Chondrocyte (in vitro differentiated cells): ENCODE results near the gene RRAS2. TPM values are rescaled to one million over a fixed set of nuclear protein-coding genes. Genes with fewer than 3 reads are reported as not detected.
"Not testable (repeated sequence)": the region's sequence is repeated elsewhere in the genome, so short reads cannot be mapped to it uniquely, and the experiment has no call there.

Source experiments
- DNase-seq: peaks from one replicate; pipeline ENCODE4 v3.0.0; 2021; ENCODE audit warnings: mixed read lengths, low spot score
- H3K27ac Mint-ChIP-seq: one replicate; pipeline ENCODE4 v1.8.0; 2021; ENCODE audit warnings: mild to moderate bottlenecking, moderate library complexity, mixed read lengths; ENCODE audit not compliant: unreplicated experiment
- H3K27me3 Mint-ChIP-seq: 2 replicates; pipeline ENCODE4 v1.8.0; 2021; ENCODE audit warnings: low read depth, mixed read lengths
- H3K36me3 Mint-ChIP-seq: 2 replicates; pipeline ENCODE4 v1.8.0; 2021; ENCODE audit warnings: low read depth, mixed read lengths
- H3K4me1 Mint-ChIP-seq: 2 replicates; pipeline ENCODE4 v1.8.0; 2021; ENCODE audit warnings: low read depth, mild to moderate bottlenecking, mixed read lengths
- H3K4me3 Mint-ChIP-seq: one replicate; pipeline ENCODE4 v1.8.0; 2021; ENCODE audit warnings: mild to moderate bottlenecking, moderate library complexity, mixed read lengths; ENCODE audit not compliant: unreplicated experiment
- H3K9me3 Mint-ChIP-seq: 2 replicates; pipeline ENCODE4 v1.8.0; 2021; ENCODE audit warnings: low read depth, mixed read lengths
- total RNA-seq: library from RNA; stranded (reverse); gene quantifications from 3 replicates; pipeline ENCODE4 v1.2.1, GENCODE V29; 2021
- TF ChIP-seq, protein P1 (sequence below): fragments of 200-600 bp; sonication (generic); IDR thresholded peaks from 2 replicates; pipeline ENCODE4 v1.5.0; 2021; ENCODE audit warnings: antibody characterized with exemption, mild to moderate bottlenecking, moderate library complexity

RRAS2 gene
- total RNA-seq, 1 donor from 2014 or later, result 74.1 TPM

DNA sequence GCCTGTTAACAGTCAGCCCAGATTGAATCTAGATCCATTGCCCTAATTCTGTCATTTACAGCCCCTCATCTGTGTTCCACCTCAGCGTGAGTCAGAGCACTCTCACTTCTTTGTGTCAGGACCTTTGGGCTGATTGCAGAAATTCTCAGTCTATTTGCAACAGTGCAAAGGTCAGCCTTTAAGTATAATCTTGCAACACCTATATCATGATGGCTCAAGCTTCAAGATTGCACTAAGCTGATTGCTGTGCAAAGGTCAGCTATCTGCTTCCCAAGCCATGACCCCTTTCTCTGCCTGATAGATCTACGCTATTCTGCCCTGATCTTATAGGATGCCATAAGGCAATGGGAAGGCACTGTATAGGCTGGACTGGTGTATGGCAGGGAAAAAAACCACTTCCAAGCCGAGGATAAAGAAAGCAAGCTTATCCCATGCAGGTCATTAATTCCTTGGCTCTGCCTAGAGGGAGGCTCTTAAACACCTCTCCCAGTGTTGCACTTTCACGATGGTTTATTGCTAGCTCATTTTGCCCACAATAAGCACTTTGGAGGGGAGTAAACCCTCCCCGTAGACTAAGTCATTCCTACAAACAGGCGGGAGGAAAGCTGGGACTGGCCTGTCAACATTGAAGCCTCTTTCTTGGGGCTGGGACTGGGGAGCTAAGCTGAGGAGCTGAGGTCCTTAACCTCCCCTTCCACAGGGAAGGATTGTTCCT lies 100.6 kb downstream of the RRAS2 start:
- H3K4me3 Mint-ChIP-seq, result no peak overlapping the region
- TF ChIP-seq, protein P1, sequence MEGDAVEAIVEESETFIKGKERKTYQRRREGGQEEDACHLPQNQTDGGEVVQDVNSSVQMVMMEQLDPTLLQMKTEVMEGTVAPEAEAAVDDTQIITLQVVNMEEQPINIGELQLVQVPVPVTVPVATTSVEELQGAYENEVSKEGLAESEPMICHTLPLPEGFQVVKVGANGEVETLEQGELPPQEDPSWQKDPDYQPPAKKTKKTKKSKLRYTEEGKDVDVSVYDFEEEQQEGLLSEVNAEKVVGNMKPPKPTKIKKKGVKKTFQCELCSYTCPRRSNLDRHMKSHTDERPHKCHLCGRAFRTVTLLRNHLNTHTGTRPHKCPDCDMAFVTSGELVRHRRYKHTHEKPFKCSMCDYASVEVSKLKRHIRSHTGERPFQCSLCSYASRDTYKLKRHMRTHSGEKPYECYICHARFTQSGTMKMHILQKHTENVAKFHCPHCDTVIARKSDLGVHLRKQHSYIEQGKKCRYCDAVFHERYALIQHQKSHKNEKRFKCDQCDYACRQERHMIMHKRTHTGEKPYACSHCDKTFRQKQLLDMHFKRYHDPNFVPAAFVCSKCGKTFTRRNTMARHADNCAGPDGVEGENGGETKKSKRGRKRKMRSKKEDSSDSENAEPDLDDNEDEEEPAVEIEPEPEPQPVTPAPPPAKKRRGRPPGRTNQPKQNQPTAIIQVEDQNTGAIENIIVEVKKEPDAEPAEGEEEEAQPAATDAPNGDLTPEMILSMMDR, result no peak
- peaks cover 2% of the 10 kb centered on the region for H3K27me3 Mint-ChIP-seq
- H3K4me1 Mint-ChIP-seq, result peaks cover 15% of the 10 kb centered on the region
- no peak overlapping the region for H3K27ac Mint-ChIP-seq
- no peaks in the 10 kb centered on the region for H3K9me3 Mint-ChIP-seq
- no peaks in the 10 kb centered on the region for H3K36me3 Mint-ChIP-seq
- DNase-seq, result no peak

DNA sequence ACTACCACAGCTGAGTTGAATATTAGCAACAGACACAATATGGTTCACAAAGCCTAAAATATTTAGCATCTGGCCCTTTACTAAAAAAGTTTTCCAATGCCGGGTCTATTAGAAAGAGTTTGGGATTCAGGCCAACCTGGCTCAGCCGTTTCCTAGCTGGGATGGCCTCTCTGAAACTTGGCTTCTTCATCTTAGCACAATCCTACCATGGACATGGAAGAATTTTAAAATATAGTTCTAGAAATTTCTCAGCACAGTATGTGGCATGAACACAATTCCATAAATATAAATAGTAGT lies 103.8 kb downstream of the RRAS2 start:
- Mint-ChIP-seq H3K9me3 (no peaks in the 10 kb centered on the region), H3K4me3 (no peak overlapping the region), H3K27me3 (peaks cover 4% of the 10 kb centered on the region), H3K36me3 (no peaks in the 10 kb centered on the region), H3K4me1 (no peaks in the 10 kb centered on the region), H3K27ac (no peak overlapping the region)
- no peak for DNase-seq
- TF ChIP-seq, protein P1, result no peak

DNA sequence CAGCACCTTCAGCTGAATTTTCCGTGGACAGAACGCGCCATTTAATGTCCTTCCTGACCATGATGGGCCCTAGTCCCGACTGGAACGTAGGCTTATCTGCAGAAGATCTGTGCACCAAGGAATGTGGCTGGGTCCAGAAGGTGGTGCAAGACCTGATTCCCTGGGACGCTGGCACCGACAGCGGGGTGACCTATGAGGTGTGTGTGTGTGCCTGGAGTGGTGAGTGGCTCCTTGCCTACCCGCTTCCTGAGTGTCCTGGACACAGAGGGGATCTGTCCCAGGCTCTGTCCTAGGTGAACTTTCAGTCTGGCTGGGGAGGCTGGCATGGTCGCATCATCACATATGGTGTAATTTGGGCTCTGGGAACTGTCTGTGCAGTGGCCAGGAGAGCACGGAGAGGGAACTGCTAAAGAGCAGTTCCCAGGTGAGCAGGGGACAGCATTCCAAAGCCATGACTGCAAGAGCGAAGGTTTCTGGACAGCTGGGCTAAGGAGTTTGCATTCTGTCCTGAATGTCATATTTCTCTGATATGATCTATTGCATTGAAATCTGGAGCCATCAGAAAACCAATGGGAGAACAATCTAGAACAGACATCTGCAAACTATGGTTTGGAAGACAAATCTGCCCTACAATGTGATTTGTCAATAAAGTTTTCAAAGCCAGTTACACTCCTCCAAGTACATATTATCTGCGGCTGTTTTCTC lies 104.3 kb downstream of the RRAS2 start:
- Mint-ChIP-seq H3K27me3 (peaks cover 4% of the 10 kb centered on the region), H3K9me3 (no peaks in the 10 kb centered on the region), H3K4me1 (no peaks in the 10 kb centered on the region), H3K36me3 (no peaks in the 10 kb centered on the region), H3K27ac (no peak overlapping the region), H3K4me3 (no peak overlapping the region)
- no peak for DNase-seq
- TF ChIP-seq, protein P1, result no peak

GRCh38 chr11:14253840-14254239 lies 105.1 kb downstream of the RRAS2 start:
- Mint-ChIP-seq H3K9me3 (no peaks in the 10 kb centered on the region), H3K4me3 (no peak overlapping the region), H3K27me3 (peaks cover 12% of the 10 kb centered on the region), H3K4me1 (no peaks in the 10 kb centered on the region), H3K36me3 (no peaks in the 10 kb centered on the region), H3K27ac (no peak overlapping the region)
- TF ChIP-seq, protein P1, result no peak
- DNase-seq, result no peak

- H3K4me3 Mint-ChIP-seq, result no peak overlapping the region
- H3K9me3 Mint-ChIP-seq, result no peaks in the 10 kb centered on the region
- H3K27me3 Mint-ChIP-seq, result peaks cover 16% of the 10 kb centered on the region
Observed at GRCh38 chr11:14253421-14253820, 105.6 kb downstream of the RRAS2 start.

GRCh38 chr11:14252501-14252900 lies 106.5 kb downstream of the RRAS2 start:
- not testable (repeated sequence) for H3K4me1 Mint-ChIP-seq, H3K9me3 Mint-ChIP-seq, H3K27ac Mint-ChIP-seq, H3K4me3 Mint-ChIP-seq, H3K36me3 Mint-ChIP-seq, DNase-seq
- H3K27me3 Mint-ChIP-seq, result peaks cover 24% of the 10 kb centered on the region

More at GRCh38 chr11:14253421-14253820, 105.6 kb downstream of the RRAS2 start:
- no peaks in the 10 kb centered on the region for H3K4me1 Mint-ChIP-seq
- TF ChIP-seq, protein P1, result no peak
- no peak overlapping the region for H3K27ac Mint-ChIP-seq
- DNase-seq, result no peak
- no peaks in the 10 kb centered on the region for H3K36me3 Mint-ChIP-seq
